ENCODE data around the gene UBE2O.

GRCh38 chr17:76473541-76473985 is 20.6 kb upstream of the UBE2O start:
- peak; percentile 69 for TF ChIP-seq CTCF (IDR thresholded peaks at IDR 0.05; ENCODE audit: low read depth, low read length, poor library complexity, severe bottlenecking)
- TF ChIP-seq EZH2phosphoT487 (IDR thresholded peaks at IDR 0.05; ENCODE audit: borderline replicate concordance, low read length): no peak
